Measurements from ENCODE around the gene DTWD2. TPM values are rescaled to one million over a fixed set of nuclear protein-coding genes. Genes with fewer than 3 reads are reported as not detected.

DTWD2 gene
- total RNA-seq, 1 donor from 2014 or later: 4.0 TPM

DNA sequence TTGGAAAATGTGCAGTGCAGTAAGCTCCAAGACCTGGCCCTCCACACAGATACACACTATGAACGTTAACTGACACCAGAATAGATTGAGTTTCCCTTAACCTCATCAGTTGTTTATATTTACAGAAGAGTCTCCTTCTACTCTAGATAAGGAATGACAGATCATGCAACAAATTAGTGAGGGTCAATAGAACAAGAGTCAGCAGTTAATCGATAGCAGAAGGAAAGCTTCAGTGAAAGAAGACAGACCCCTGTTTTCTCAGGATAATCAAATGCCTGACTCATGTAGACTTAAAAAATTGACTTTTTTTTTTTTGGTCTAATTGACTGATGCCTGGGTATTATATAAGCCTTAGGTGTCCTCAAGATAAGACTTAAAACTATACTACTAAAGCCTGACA, 179.9 kb downstream of the DTWD2 start:
- no peaks in the 10 kb centered on the region for H3K27me3 Mint-ChIP-seq
- CTCF ChIA-PET: interaction anchor here (0.7 kb wide), 1 partner anchor 871 kb away, joined by 4 read pairs; no protein-coding TSS in a partner anchor
- POLR2A ChIA-PET: no interaction called here
- TF ChIP-seq, protein P1, sequence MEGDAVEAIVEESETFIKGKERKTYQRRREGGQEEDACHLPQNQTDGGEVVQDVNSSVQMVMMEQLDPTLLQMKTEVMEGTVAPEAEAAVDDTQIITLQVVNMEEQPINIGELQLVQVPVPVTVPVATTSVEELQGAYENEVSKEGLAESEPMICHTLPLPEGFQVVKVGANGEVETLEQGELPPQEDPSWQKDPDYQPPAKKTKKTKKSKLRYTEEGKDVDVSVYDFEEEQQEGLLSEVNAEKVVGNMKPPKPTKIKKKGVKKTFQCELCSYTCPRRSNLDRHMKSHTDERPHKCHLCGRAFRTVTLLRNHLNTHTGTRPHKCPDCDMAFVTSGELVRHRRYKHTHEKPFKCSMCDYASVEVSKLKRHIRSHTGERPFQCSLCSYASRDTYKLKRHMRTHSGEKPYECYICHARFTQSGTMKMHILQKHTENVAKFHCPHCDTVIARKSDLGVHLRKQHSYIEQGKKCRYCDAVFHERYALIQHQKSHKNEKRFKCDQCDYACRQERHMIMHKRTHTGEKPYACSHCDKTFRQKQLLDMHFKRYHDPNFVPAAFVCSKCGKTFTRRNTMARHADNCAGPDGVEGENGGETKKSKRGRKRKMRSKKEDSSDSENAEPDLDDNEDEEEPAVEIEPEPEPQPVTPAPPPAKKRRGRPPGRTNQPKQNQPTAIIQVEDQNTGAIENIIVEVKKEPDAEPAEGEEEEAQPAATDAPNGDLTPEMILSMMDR (IDR thresholded peaks at IDR 0.05): no peak
- no peak overlapping the region for H3K4me3 Mint-ChIP-seq
- DNase-seq (no peak), ATAC-seq (ENCODE audit: low read depth) (no peak)
- H3K36me3 Mint-ChIP-seq (ENCODE audit: low read depth): peaks cover 20% of the 10 kb centered on the region
- peaks cover 17% of the 10 kb centered on the region for H3K9me3 Mint-ChIP-seq
- H3K27ac Mint-ChIP-seq: no peak overlapping the region
- intact Hi-C loops (cut with micrococcal nuclease): no loop called here
- no peaks in the 10 kb centered on the region for H3K4me1 Mint-ChIP-seq

DNA sequence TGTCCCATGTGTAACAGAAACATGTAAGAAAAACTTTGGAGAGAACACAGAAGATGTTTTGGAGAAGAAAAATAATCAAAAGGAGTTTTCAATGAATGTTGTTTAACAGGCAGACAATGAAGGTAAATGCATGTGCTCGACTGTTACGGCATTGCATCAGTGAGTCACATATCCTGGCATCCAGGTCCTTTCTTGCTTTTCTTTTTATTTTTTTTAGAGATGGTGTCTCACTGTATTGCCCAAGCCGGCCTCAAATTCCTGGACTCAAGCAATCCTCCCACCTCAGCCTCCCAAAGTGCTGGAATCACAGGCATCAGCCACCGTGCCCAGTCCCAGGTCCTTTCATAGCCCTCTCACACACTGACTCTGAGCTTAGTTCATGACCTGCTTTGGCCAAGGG, 181.8 kb downstream of the DTWD2 start:
- no peak for DNase-seq
- Mint-ChIP-seq H3K4me3 (no peak overlapping the region), H3K4me1 (peaks cover 7% of the 10 kb centered on the region), H3K9me3 (peaks cover 13% of the 10 kb centered on the region), H3K27ac (no peak overlapping the region), H3K36me3 (ENCODE audit: low read depth) (peaks cover 14% of the 10 kb centered on the region), H3K27me3 (no peaks in the 10 kb centered on the region)
- ATAC-seq (ENCODE audit: low read depth): no peak
- intact Hi-C loops (cut with micrococcal nuclease): no loop called here
- TF ChIP-seq, protein P1 (IDR thresholded peaks at IDR 0.05): no peak
- ChIA-PET POLR2A (no interaction called here), CTCF (no interaction called here)

DNA sequence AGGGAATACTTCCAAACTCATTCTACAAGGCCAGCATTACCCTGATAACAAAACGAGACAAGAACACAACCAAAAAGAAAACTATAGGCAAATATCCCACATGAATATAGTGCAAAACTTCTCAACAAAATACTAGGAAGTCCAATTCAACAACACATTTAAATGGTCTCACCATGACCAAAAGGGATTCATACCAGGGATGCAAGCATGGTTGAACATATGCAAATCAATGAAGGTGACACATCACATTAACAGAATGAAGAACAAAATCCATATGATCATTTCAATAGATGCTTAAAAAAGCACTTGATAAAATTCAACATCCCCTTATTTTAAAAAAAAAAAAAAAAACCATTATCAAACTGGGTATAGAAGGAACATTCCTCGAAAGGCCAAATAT, 186.0 kb downstream of the DTWD2 start:
- Mint-ChIP-seq H3K36me3 (ENCODE audit: low read depth) (no peaks in the 10 kb centered on the region), H3K4me3 (no peak overlapping the region), H3K4me1 (peaks cover 7% of the 10 kb centered on the region), H3K27me3 (no peaks in the 10 kb centered on the region), H3K27ac (no peak overlapping the region), H3K9me3 (peaks cover 4% of the 10 kb centered on the region)
- intact Hi-C loops (cut with micrococcal nuclease): no loop called here
- DNase-seq: no peak
- no peak for ATAC-seq (ENCODE audit: low read depth)
- ChIA-PET POLR2A (no interaction called here), CTCF (no interaction called here)
- TF ChIP-seq, protein P1 (IDR thresholded peaks at IDR 0.05): no peak

DNA sequence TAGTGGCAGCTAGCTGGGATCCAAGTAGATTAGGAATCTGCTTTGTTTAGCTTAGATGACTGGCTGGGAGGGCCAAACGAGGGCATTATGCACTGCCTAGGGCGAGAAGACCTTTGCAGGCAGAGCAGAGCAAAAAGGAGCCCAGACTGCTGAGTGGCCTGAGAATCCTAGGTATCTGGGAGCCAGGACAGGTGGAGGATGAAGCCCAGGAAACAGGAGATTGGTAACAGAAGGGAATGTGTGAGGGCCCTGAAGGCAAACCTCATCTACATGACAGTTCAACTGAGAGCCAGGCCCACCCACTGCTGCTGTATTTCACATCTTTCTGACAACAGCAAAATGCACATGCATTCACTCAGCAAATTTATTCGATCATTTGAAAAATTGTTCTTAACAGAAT, 192.3 kb downstream of the DTWD2 start:
- ATAC-seq (ENCODE audit: low read depth) (no peak), DNase-seq (no peak)
- TF ChIP-seq, protein P1 (IDR thresholded peaks at IDR 0.05): no peak
- no peak overlapping the region for H3K4me3 Mint-ChIP-seq
- CTCF ChIA-PET: interaction anchor here (1.0 kb wide), 1 partner anchor 15 kb away, joined by 3 read pairs; no protein-coding TSS in a partner anchor
- H3K27ac Mint-ChIP-seq: no peak overlapping the region
- intact Hi-C loops (cut with micrococcal nuclease): no loop called here
- no peaks in the 10 kb centered on the region for H3K36me3 Mint-ChIP-seq (ENCODE audit: low read depth)
- H3K9me3 Mint-ChIP-seq: no peaks in the 10 kb centered on the region
- no peaks in the 10 kb centered on the region for H3K4me1 Mint-ChIP-seq
- H3K27me3 Mint-ChIP-seq: no peaks in the 10 kb centered on the region
- POLR2A ChIA-PET: no interaction called here

DNA sequence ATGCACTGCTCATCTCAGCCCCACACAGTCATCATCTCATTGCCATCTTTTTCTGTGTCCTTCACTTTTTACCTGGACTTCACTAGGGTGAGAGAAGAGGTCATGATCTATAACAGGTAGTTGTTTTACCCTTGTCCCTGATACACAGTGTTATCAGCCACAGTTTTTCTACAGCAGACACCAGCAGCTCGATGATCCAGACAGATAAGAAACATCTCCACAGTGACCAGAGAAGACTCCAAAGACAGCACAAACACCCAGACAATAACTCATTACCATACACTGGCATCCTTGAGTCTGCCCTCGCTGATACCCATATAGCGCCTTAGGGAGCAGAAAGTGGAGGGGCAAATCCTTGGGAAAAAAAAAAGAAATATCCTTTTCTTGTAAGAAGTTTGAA, 194.1 kb downstream of the DTWD2 start:
- TF ChIP-seq, protein P1 (IDR thresholded peaks at IDR 0.05): no peak
- no peak for DNase-seq
- H3K27ac Mint-ChIP-seq: no peak overlapping the region
- ATAC-seq (ENCODE audit: low read depth): no peak
- no peaks in the 10 kb centered on the region for H3K27me3 Mint-ChIP-seq
- no peaks in the 10 kb centered on the region for H3K36me3 Mint-ChIP-seq (ENCODE audit: low read depth)
- CTCF ChIA-PET: interaction anchor here (0.7 to 1.1 kb wide), 2 partner anchors 22 to 162 kb away, joined by 3 read pairs; no protein-coding TSS in a partner anchor
- no peak overlapping the region for H3K4me3 Mint-ChIP-seq
- no peaks in the 10 kb centered on the region for H3K4me1 Mint-ChIP-seq
- POLR2A ChIA-PET: no interaction called here
- intact Hi-C loops (cut with micrococcal nuclease): no loop called here
- H3K9me3 Mint-ChIP-seq: no peaks in the 10 kb centered on the region
